ENCODE data around the gene TRRAP.
"Not testable (repeated sequence)": the region's sequence is repeated elsewhere in the genome, so short reads cannot be mapped to it uniquely, and the experiment has no call there.

- TF ChIP-seq REST (IDR thresholded peaks at IDR 0.05; ENCODE audit: borderline replicate concordance); POLR2AphosphoS5 (IDR thresholded peaks at IDR 0.05); CTCF (IDR thresholded peaks at IDR 0.05; ENCODE audit: poor library complexity, severe bottlenecking); EP300 (conservative IDR thresholded peaks at IDR 0.05; ENCODE audit: poor library complexity, severe bottlenecking); RAD21 (conservative IDR thresholded peaks at IDR 0.05); MXI1 (conservative IDR thresholded peaks at IDR 0.05; ENCODE audit: poor library complexity, severe bottlenecking); EZH2 (IDR thresholded peaks at IDR 0.05; ENCODE audit: borderline replicate concordance, insufficient read depth, low read length, poor library complexity, severe bottlenecking): not testable (repeated sequence)
Observed at GRCh38 chr7:98873610-98874009, 4.7 kb upstream of the TRRAP start.

Measured in neural cell (in vitro differentiated cells).